Transverse colon (tissue), 4 donors: ENCODE data around the gene SLC6A7. TPM values are rescaled to one million over a fixed set of nuclear protein-coding genes. Genes with fewer than 3 reads are reported as not detected.
"Not testable (repeated sequence)": the region's sequence is repeated elsewhere in the genome, so short reads cannot be mapped to it uniquely, and the experiment has no call there.

ENCODE experiments used
- DNase-seq: peaks from one replicate; pipeline ENCODE4 v3.0.0-alpha.2; 2019
- H3K27ac ChIP-seq, 4 donors: fragments of 200-600 bp; sonication (generic); 2 replicates each; pipeline ENCODE4 v1.5.1; 2016 to 2018; ENCODE audit warnings: inconsistent platforms in 4 of 4
- H3K27me3 ChIP-seq: fragments of 200-600 bp; sonication (generic); 2 replicates; pipeline ENCODE4 v1.5.1; 2017; ENCODE audit warnings: inconsistent platforms
- H3K36me3 ChIP-seq, 4 donors: fragments of 200-600 bp; sonication (generic); 2 replicates each; pipeline ENCODE4 v1.5.1; 2017 to 2019; ENCODE audit warnings: inconsistent platforms in 4 of 4
- H3K4me1 ChIP-seq, 4 donors: fragments of 200-600 bp; sonication (generic); 2 replicates each; pipeline ENCODE4 v1.5.1; 2017 to 2020; ENCODE audit warnings: inconsistent platforms in 4 of 4
- H3K4me3 ChIP-seq, 4 donors: fragments of 200-600 bp; sonication (generic); 1 replicate in 1 of 4; 2 replicates in 3 of 4; pipeline versions ENCODE4 v1.5.1 to v1.6.1; 2017 to 2019; ENCODE audit warnings: inconsistent platforms in 4 of 4
- H3K9me3 ChIP-seq, 2 donors: fragments of 200-600 bp; sonication (generic); 2 replicates each; pipeline ENCODE4 v1.5.1; 2017 to 2019; ENCODE audit warnings: inconsistent platforms in 2 of 2
- EP300 ChIP-seq: sonication (generic); formaldehyde crosslinking; IDR thresholded peaks from one replicate; pipeline ENCODE4 v1.6.1; 2017; ENCODE audit warnings: antibody characterized with exemption, low read depth
- POLR2A ChIP-seq: fragments of 450-650 bp; IDR thresholded peaks from one replicate; pipeline ENCODE4 v1.6.1; 2016; ENCODE audit warnings: antibody characterized with exemption, mild to moderate bottlenecking, moderate library complexity
- POLR2AphosphoS5 ChIP-seq, 3 donors: sonication (generic); formaldehyde crosslinking; IDR thresholded peaks; one replicate each; pipeline ENCODE4 v1.6.1; 2016; ENCODE audit warnings: antibody characterized with exemption in 3 of 3
- WGBS, 2 donors: methylation state at CpG; one replicate each; pipeline ENCODE4 v1.1.5; 2018; ENCODE audit warnings: low coverage in 1 of 2; 5-methylcytosine and 5-hydroxymethylcytosine counted together
- in situ Hi-C, 4 donors: fragments of 200-750 bp; cut with MboI; loops; one replicate each; pipeline versions ENCODE4 v1.15.0 to v1.15.1; 2017; ENCODE audit warnings: low sequenced_read_pairs in 3 of 4, low pct_ligation_motif_present in 1 of 4, low pct_unique_long_range_greater_than_20kb in 1 of 4
- intact Hi-C: fragments of 100-400 bp; cut with DNase I; formaldehyde crosslinking; loops from one replicate; pipeline ENCODE4 v1.15.1; 2023; ENCODE audit warnings: low total_unique reads
- total RNA-seq, 4 donors: library from RNA; depleted of rRNA; stranded (reverse); fragments of >200 nt; gene quantifications; one replicate each; pipeline ENCODE4 v1.1.0, GENCODE V29; 2016
- TF ChIP-seq, protein P1 (sequence below), 5 experiments: fragments of 200-600 bp in 3 of 5; fragments of 450-650 bp in 2 of 5; sonication (generic) in 3 of 5; IDR thresholded peaks; 1 replicate in 2 of 5; 2 replicates in 3 of 5; pipeline ENCODE4 v1.5.1; 2016 to 2017; ENCODE audit warnings: antibody characterized with exemption in 5 of 5, inconsistent platforms in 3 of 5, mild to moderate bottlenecking in 2 of 5, moderate library complexity in 1 of 5

SLC6A7 gene
- total RNA-seq, 4 donors from 2014 or later, result 19.5 to 67.7 (median 21.3) TPM

DNA sequence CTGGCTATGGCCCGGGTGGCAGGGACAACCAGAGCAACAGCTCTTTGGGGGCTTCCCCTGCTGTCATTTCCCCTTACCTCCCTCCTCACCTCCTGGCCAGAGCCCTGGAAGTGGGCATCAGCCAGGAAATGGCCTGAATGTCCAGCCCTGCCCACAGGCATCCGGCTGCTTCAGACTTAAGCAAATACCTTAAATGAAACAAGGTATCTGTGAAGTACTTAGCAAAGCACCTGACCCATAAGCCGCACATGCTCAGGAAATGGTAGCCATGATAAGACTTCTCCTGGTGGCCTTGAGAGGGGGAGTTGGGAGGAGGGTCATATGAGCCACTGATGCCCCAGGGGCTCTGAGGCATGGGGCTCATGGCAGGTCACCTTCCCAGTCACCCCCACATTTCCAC, 55.9 kb downstream of the SLC6A7 start:
- Histone ChIP-seq H3K4me1 (peaks cover 0 to 4% (median 0%) of the 10 kb centered on the region in 4 donors), H3K27ac (no peak overlapping the region), H3K4me3 (no peak overlapping the region), H3K9me3 (no peaks in the 10 kb centered on the region), H3K27me3 (no peaks in the 10 kb centered on the region), H3K36me3 (no peaks in the 10 kb centered on the region)
- DNase-seq, result no peak
- TF ChIP-seq POLR2A, result no peak
- no peak for TF ChIP-seq POLR2AphosphoS5 (IDR thresholded peaks at IDR 0.05)
- no peak for TF ChIP-seq EP300
- TF ChIP-seq, protein P1, sequence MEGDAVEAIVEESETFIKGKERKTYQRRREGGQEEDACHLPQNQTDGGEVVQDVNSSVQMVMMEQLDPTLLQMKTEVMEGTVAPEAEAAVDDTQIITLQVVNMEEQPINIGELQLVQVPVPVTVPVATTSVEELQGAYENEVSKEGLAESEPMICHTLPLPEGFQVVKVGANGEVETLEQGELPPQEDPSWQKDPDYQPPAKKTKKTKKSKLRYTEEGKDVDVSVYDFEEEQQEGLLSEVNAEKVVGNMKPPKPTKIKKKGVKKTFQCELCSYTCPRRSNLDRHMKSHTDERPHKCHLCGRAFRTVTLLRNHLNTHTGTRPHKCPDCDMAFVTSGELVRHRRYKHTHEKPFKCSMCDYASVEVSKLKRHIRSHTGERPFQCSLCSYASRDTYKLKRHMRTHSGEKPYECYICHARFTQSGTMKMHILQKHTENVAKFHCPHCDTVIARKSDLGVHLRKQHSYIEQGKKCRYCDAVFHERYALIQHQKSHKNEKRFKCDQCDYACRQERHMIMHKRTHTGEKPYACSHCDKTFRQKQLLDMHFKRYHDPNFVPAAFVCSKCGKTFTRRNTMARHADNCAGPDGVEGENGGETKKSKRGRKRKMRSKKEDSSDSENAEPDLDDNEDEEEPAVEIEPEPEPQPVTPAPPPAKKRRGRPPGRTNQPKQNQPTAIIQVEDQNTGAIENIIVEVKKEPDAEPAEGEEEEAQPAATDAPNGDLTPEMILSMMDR (IDR thresholded peaks at IDR 0.05), result no peak
- WGBS, 2 donors, result 83% methylated on average over 3 of the region's 3 CpGs; no CpG with 5 or more reads in 1 of the 2 donors
- in situ Hi-C loops, result no loop called here
- intact Hi-C loops, result no loop called here

DNA sequence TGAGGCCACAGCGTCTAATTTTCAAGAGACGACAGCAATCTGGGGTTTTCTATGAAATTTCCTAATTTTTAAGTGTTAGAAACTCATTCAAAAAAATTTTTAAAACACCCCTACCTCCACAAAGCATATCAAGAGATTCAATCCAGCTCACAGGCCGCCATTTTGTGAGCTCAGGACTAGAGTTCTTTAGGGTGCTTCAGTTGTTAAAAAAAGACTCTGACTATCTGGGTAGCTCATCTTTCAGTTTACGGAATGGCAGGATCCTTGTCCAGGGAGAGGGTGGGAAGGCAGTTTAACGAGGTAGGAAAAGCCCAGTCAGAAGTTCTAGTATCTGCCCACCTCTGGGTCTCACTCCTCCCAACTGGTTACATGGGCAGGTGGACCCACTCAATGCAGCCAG, 56.6 kb downstream of the SLC6A7 start:
- no peak for TF ChIP-seq POLR2AphosphoS5 (IDR thresholded peaks at IDR 0.05)
- TF ChIP-seq, protein P1 (IDR thresholded peaks at IDR 0.05), result no peak
- TF ChIP-seq POLR2A, result no peak
- no peak for TF ChIP-seq EP300
- Histone ChIP-seq H3K27ac (no peak overlapping the region), H3K4me1 (peaks cover 0 to 4% (median 0%) of the 10 kb centered on the region in 4 donors), H3K27me3 (no peaks in the 10 kb centered on the region), H3K36me3 (no peaks in the 10 kb centered on the region), H3K9me3 (no peaks in the 10 kb centered on the region), H3K4me3 (no peak overlapping the region)
- no peak for DNase-seq
- WGBS, 2 donors, result 91 to 100% methylated on average over 2 to 5 of the region's 5 CpGs
- intact Hi-C loops, result no loop called here
- in situ Hi-C loops, result no loop called here

DNA sequence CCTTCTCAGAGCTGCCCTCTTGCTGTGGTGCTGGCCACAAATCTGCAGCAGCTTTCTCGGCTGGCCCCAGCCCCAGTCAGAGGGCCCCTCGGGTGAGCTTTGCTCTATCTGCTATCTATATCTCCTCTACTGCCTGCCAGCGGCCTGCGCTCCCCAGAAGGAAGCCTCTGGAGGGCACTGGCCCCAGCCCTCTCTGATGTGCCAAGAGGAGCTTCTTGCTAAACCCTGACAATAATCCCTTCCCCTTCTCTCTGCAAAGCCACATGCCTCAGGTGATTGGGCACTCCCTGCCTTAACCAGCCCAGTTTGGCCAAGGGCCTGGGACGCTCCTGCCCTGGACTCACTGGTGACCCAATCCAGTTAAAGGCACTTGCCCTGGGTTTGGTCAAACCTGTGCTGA, 57.0 kb downstream of the SLC6A7 start:
- H3K27me3 ChIP-seq, result no peaks in the 10 kb centered on the region
- intact Hi-C loops, result no loop called here
- no peak for DNase-seq
- in situ Hi-C loops, result no loop called here
- H3K9me3 ChIP-seq, result no peaks in the 10 kb centered on the region
- peaks cover 0 to 4% (median 0%) of the 10 kb centered on the region in 4 donors for H3K4me1 ChIP-seq
- TF ChIP-seq EP300 (no peak), POLR2AphosphoS5 (IDR thresholded peaks at IDR 0.05) (no peak), POLR2A (no peak)
- TF ChIP-seq, protein P1 (IDR thresholded peaks at IDR 0.05), result no peak
- H3K27ac ChIP-seq, result no peak overlapping the region
- no peaks in the 10 kb centered on the region for H3K36me3 ChIP-seq
- H3K4me3 ChIP-seq, result no peak overlapping the region
- 85 to 87% methylated on average over 4 to 5 of the region's 5 CpGs for WGBS, 2 donors

DNA sequence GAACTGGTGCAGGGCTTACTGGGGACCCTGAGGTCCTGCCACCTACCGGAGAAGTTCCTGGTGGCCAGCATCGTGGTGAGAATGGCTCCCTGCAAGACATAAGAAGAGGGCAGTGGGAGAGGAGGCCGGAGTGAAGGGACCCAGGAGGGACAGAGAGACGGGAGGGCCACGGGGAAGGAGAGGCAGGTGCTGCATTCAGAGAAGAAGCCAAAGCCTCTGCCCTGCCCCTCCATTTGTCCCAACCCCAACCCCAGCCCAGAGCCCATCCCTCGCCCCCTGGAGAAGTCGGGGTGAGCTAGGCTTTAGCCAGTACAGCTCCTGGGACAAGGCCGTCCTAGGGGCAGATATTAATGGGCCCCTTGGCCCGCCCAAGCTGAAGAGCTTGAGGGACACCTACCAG, 57.9 kb downstream of the SLC6A7 start:
- TF ChIP-seq, protein P1 (IDR thresholded peaks at IDR 0.05), result no peak
- no peak for TF ChIP-seq EP300
- TF ChIP-seq POLR2A, result no peak
- intact Hi-C loops, result no loop called here
- WGBS, 2 donors, result 94 to 100% methylated on average over 4 to 9 of the region's 9 CpGs
- in situ Hi-C loops, result no loop called here
- Histone ChIP-seq H3K4me1 (peaks cover 0 to 4% (median 0%) of the 10 kb centered on the region in 4 donors), H3K9me3 (no peaks in the 10 kb centered on the region), H3K27me3 (no peaks in the 10 kb centered on the region), H3K4me3 (no peak overlapping the region), H3K27ac (no peak overlapping the region), H3K36me3 (no peaks in the 10 kb centered on the region)
- DNase-seq, result no peak

DNA sequence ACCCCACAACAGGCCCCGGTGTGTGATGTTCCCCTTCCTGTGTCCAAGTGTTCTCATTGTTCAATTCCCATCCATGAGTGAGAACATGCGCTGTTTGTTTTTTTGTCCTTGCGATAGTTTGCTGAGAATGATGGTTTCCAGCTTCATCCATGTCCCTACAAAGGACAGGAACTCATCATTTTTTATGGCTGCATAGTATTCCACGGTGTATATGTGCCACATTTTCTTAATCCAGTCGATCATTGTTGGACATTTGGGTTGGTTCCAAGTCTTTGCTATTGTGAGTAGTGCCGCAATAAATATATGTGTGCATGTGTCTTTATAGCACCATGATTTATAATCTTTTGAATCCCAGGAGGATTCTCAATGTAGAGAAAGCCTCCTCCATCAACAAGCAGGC, 58.6 kb downstream of the SLC6A7 start:
- H3K27me3 ChIP-seq, H3K4me3 ChIP-seq, intact Hi-C loops, DNase-seq, in situ Hi-C loops, H3K4me1 ChIP-seq, H3K9me3 ChIP-seq, H3K36me3 ChIP-seq, H3K27ac ChIP-seq: not testable (repeated sequence)
- 80 to 83% methylated on average over 2 to 6 of the region's 6 CpGs for WGBS, 2 donors
